IgD-negative memory B cell (primary cell): Measurements from ENCODE around the gene SPIB. TPM values are rescaled to one million over a fixed set of nuclear protein-coding genes. Genes with fewer than 3 reads are reported as not detected.

Source experiments
- H3K27ac Mint-ChIP-seq, 3 donors: one replicate each; pipeline ENCODE4 v1.8.0; 2020 to 2022; ENCODE audit warnings: mild to moderate bottlenecking in 3 of 3, mixed read lengths in 3 of 3, moderate library complexity in 1 of 3
- H3K27me3 Mint-ChIP-seq: one replicate; pipeline ENCODE4 v1.8.0; 2021; ENCODE audit warnings: mixed read lengths
- H3K36me3 Mint-ChIP-seq: one replicate; pipeline ENCODE4 v1.8.0; 2020; ENCODE audit warnings: mild to moderate bottlenecking, mixed read lengths
- H3K4me1 Mint-ChIP-seq, 3 donors: one replicate each; pipeline ENCODE4 v1.8.0; 2020 to 2022; ENCODE audit warnings: mixed read lengths in 3 of 3, mild to moderate bottlenecking in 1 of 3
- H3K4me3 Mint-ChIP-seq, 4 donors: one replicate each; pipeline ENCODE4 v1.8.0; 2020 to 2022; ENCODE audit warnings: mild to moderate bottlenecking in 4 of 4, mixed read lengths in 4 of 4, moderate library complexity in 3 of 4
- H3K9me3 Mint-ChIP-seq, 3 donors: one replicate each; pipeline ENCODE4 v1.8.0; 2020 to 2021; ENCODE audit warnings: mixed read lengths in 3 of 3, mild to moderate bottlenecking in 1 of 3
- polyA plus RNA-seq: library from polyadenylated mRNA; unstranded; fragments of 300-500 nt; fragmentation: Illumina TruSeq; gene quantifications from one replicate; pipeline ENCODE4 v1.2.3, GENCODE V29; 2021

Gene SPIB
- polyA plus RNA-seq, 1 donor from 2014 or later: 403 TPM

DNA sequence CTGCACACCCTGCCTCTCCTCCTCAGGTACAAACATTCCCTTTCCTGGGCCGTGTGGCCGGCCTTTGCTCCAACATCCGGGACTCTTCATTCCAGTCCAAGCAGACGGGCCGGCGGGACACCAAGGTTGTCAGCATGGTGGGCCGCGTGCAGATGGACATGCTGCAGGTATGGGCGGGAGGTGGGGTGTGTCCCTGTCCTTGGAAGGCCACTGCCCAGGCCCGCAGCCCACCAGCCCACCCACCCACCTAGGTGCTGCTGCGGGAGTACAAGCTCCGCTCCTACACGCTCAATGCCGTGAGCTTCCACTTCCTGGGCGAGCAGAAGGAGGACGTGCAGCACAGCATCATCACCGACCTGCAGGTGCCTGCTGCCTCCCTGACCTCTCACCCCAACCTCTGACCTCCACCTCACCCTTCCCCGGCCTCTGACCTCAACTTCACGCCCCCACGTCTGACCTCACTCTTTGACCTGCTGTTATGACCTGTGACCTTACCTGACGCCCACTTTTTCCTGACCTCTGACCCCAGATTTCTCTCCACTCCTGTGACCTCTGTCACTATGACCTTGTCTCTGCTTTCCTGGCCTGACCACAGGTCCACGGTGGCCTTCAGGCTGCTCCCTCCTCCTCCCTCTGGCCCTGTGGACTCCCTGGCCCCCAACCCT is 12.4 kb upstream of the SPIB start:
- Mint-ChIP-seq H3K4me1 (peaks cover 0 to 2% (median 0%) of the 10 kb centered on the region in 3 donors), H3K27ac (no peak overlapping the region), H3K9me3 (no peaks in the 10 kb centered on the region), H3K27me3 (no peaks in the 10 kb centered on the region), H3K36me3 (peaks cover 7% of the 10 kb centered on the region), H3K4me3 (no peak overlapping the region)

DNA sequence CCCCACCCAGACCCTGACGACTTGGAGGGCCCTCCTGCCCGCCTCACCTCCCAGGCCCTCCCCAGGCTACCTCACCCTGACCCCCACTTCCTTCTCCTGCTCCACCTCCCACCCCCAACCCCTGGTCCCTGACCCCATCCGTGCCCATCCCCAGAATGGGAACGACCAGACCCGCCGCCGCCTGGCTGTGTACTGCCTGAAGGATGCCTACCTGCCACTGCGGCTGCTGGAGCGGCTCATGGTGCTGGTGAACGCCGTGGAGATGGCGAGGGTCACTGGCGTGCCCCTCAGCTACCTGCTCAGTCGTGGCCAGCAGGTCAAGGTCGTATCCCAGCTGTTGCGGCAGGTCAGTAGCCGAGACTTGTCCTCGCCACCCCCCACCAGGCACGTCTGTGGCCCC is 11.9 kb upstream of the SPIB start:
- peaks cover 0 to 2% (median 0%) of the 10 kb centered on the region in 3 donors for H3K4me1 Mint-ChIP-seq

DNA sequence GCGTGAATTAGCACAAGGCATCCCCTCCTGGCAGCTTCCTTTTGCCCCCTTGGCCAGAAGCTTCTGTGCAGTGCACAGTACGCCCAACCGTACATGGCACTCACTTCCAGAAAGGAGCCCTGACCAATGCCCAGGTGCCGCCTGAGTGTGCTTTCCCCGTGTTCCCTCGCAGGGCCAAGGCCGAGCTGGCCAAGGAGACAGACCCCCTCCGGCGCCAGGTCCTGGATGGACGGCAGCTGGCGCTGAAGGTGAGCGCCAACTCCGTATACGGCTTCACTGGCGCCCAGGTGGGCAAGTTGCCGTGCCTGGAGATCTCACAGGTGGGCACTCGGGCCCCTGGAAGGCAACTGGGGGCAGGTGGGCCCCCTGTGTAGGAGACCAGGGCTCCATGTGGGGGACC is 9.4 kb upstream of the SPIB start:
- Mint-ChIP-seq H3K27me3 (no peaks in the 10 kb centered on the region), H3K27ac (peak overlapping the region in 1 of 3 donors; percentile 70), H3K4me1 (peaks cover under 1 to 2% (median 1%) of the 10 kb centered on the region in 3 donors), H3K36me3 (peaks cover 4% of the 10 kb centered on the region), H3K9me3 (no peaks in the 10 kb centered on the region), H3K4me3 (no peak overlapping the region)

More for the DNA sequence above, 11.9 kb upstream of the SPIB start:
- no peaks in the 10 kb centered on the region for H3K27me3 Mint-ChIP-seq
- peaks cover 7% of the 10 kb centered on the region for H3K36me3 Mint-ChIP-seq
- H3K27ac Mint-ChIP-seq: no peak overlapping the region
- no peak overlapping the region for H3K4me3 Mint-ChIP-seq
- H3K9me3 Mint-ChIP-seq: no peaks in the 10 kb centered on the region

DNA sequence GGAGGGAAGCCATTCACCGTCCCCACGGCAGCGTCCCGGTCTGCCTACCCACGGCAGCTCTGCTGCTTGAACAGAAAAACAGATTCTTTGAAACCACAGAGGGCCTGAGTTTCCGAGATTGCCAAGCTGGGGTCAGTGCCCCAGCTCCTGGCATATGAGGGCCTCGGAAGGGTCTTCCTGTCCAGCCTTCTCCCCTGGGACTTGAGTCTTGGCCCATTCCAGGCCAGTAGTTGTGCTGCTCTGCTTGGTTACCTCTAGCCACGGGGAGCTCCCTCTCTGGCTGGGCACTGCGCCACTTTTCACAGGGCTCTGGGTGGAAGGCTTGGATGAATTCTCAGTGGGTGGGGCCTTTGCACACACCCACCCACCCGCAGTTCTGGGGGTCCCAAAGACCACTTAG is 8.6 kb upstream of the SPIB start:
- H3K36me3 Mint-ChIP-seq: peaks cover 4% of the 10 kb centered on the region
- peaks cover 6 to 8% (median 7%) of the 10 kb centered on the region in 3 donors for H3K4me1 Mint-ChIP-seq
- peak overlapping the region in 1 of 4 donors; percentile 23 for H3K4me3 Mint-ChIP-seq
- no peaks in the 10 kb centered on the region for H3K27me3 Mint-ChIP-seq
- H3K27ac Mint-ChIP-seq: peak overlapping the region in 2 of 3 donors; percentile 13 to 70
- no peaks in the 10 kb centered on the region for H3K9me3 Mint-ChIP-seq

GRCh38 chr19:50412419-50412818 is 6.3 kb upstream of the SPIB start:
- Mint-ChIP-seq H3K36me3 (peaks cover 2% of the 10 kb centered on the region), H3K27ac (peak overlapping the region in 1 of 3 donors; percentile 62), H3K4me1 (peaks cover 8 to 13% (median 8%) of the 10 kb centered on the region in 3 donors), H3K4me3 (peak overlapping the region in 1 of 4 donors; percentile 56), H3K27me3 (no peaks in the 10 kb centered on the region), H3K9me3 (no peaks in the 10 kb centered on the region)

- peak overlapping the region in 1 of 3 donors; percentile 62 for H3K27ac Mint-ChIP-seq
- H3K4me3 Mint-ChIP-seq: peak overlapping the region in 1 of 4 donors; percentile 56
Measured at GRCh38 chr19:50413096-50413495, 5.6 kb upstream of the SPIB start.

GRCh38 chr19:50413531-50413930 is 5.2 kb upstream of the SPIB start:
- H3K9me3 Mint-ChIP-seq: no peaks in the 10 kb centered on the region
- peaks cover 8 to 14% (median 8%) of the 10 kb centered on the region in 3 donors for H3K4me1 Mint-ChIP-seq
- H3K36me3 Mint-ChIP-seq: peaks cover 2% of the 10 kb centered on the region
- H3K27me3 Mint-ChIP-seq: no peaks in the 10 kb centered on the region
- H3K27ac Mint-ChIP-seq: peak overlapping the region in 1 of 3 donors; percentile 62
- H3K4me3 Mint-ChIP-seq: peak overlapping the region in 1 of 4 donors; percentile 56

More at GRCh38 chr19:50413096-50413495, 5.6 kb upstream of the SPIB start:
- Mint-ChIP-seq H3K9me3 (no peaks in the 10 kb centered on the region), H3K36me3 (peaks cover 2% of the 10 kb centered on the region), H3K27me3 (no peaks in the 10 kb centered on the region), H3K4me1 (peaks cover 8 to 13% (median 8%) of the 10 kb centered on the region in 3 donors)

GRCh38 chr19:50414864-50415660 is 3.7 kb upstream of the SPIB start:
- peak overlapping the region; percentile 70 to 93 (median 85) for H3K4me3 Mint-ChIP-seq
- H3K4me1 Mint-ChIP-seq: peaks cover 10 to 16% (median 11%) of the 10 kb centered on the region in 3 donors
- peak overlapping the region; percentile 96 to 98 (median 96) for H3K27ac Mint-ChIP-seq
- H3K9me3 Mint-ChIP-seq: no peaks in the 10 kb centered on the region
- peaks cover 7% of the 10 kb centered on the region for H3K36me3 Mint-ChIP-seq
- H3K27me3 Mint-ChIP-seq: no peaks in the 10 kb centered on the region

GRCh38 chr19:50415661-50416033 is 3.1 kb upstream of the SPIB start:
- Mint-ChIP-seq H3K9me3 (no peaks in the 10 kb centered on the region), H3K27ac (peak overlapping the region; percentile 96 to 98 (median 96)), H3K27me3 (no peaks in the 10 kb centered on the region), H3K4me1 (peaks cover 14 to 19% (median 15%) of the 10 kb centered on the region in 3 donors), H3K4me3 (peak overlapping the region; percentile 70 to 93 (median 85)), H3K36me3 (peaks cover 12% of the 10 kb centered on the region)

GRCh38 chr19:50416034-50416977 is 2.4 kb upstream of the SPIB start:
- Mint-ChIP-seq H3K36me3 (peaks cover 15% of the 10 kb centered on the region), H3K4me3 (peak overlapping the region; percentile 70 to 93 (median 80)), H3K4me1 (peaks cover 14 to 19% (median 19%) of the 10 kb centered on the region in 3 donors), H3K27me3 (no peaks in the 10 kb centered on the region), H3K27ac (peak overlapping the region; percentile 92 to 96 (median 96)), H3K9me3 (no peaks in the 10 kb centered on the region)

DNA sequence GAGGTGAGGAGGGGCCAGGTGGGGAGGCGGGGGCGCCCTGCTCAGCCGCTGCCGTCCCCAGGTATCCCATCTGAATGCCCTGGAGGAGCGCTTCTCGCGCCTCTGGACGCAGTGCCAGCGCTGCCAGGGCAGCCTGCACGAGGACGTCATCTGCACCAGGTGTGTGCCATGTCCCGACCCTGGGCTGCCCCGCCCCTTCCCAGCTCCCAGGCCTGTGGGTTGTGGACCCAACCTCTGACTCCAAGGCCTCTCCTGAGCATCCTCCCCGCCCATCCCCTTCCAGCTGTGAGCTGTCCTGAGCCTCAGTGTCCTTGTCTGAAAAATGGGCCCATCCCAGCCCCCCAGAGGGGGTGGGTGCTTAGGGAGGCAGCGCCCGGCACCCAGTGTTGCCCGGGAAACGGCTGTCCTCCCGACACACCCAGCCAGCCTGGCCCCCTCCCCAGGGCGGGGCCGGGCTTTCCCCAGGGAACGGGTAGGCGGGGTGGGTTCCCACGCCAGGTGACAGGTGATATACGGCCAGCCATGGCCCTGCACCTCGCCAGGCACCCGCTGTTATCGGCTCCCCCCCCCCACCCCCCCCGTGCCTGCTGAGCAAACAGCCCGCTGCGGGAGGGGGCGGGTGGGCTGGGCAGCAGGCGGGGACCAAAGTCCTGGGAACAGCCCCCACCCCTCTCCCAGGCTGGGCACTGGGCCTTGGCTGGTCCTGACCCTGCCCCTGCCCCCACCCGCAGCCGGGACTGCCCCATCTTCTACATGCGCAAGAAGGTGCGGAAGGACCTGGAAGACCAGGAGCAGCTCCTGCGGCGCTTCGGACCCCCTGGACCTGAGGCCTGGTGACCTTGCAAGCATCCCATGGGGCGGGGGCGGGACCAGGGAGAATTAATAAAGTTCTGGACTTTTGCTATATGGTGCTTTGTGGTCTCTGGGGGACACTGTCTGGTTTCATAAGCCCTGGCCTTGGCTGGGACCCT is 1.3 kb upstream of the SPIB start:
- Mint-ChIP-seq H3K27ac (peak overlapping the region; percentile 96 to 100 (median 96)), H3K27me3 (no peaks in the 10 kb centered on the region), H3K4me3 (peak overlapping the region; percentile 99 to 100 (median 100)), H3K9me3 (no peaks in the 10 kb centered on the region), H3K4me1 (peaks cover 19 to 23% (median 22%) of the 10 kb centered on the region in 3 donors), H3K36me3 (peaks cover 18% of the 10 kb centered on the region)

DNA sequence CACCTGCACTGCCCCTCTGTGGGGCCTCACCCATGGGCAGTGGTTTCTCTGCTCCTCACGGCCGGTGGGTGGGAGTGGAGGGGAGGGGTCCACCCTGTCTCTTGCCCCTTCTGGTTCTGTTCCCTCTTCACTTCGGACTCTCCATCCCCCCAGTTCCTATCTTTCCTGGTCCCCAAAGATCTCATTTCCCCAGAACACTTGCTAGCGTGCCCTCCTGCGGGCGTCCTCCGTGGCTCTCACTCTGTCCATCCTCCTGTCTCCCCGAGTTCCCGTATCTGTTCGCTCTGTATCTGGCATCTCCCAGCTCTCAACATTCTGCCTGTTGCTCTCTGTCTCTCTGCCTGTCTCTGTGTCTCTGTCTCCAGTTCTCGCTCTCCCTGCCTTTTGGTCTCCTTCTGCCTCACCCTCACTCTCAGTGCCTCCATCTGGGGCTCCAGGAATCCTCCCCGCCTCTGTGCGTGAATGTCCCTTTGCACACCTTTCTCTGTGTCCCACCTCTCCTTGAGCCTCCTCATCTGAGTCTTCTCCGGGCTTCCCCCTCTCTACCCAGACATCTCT is 363 bp downstream of the SPIB start:
- H3K9me3 Mint-ChIP-seq: no peaks in the 10 kb centered on the region
- peak overlapping the region; percentile 96 to 100 (median 96) for H3K27ac Mint-ChIP-seq
- H3K4me3 Mint-ChIP-seq: peak overlapping the region; percentile 99 to 100 (median 100)
- H3K27me3 Mint-ChIP-seq: no peaks in the 10 kb centered on the region
- H3K36me3 Mint-ChIP-seq: peaks cover 18% of the 10 kb centered on the region
- peaks cover 24 to 30% (median 30%) of the 10 kb centered on the region in 3 donors for H3K4me1 Mint-ChIP-seq

DNA sequence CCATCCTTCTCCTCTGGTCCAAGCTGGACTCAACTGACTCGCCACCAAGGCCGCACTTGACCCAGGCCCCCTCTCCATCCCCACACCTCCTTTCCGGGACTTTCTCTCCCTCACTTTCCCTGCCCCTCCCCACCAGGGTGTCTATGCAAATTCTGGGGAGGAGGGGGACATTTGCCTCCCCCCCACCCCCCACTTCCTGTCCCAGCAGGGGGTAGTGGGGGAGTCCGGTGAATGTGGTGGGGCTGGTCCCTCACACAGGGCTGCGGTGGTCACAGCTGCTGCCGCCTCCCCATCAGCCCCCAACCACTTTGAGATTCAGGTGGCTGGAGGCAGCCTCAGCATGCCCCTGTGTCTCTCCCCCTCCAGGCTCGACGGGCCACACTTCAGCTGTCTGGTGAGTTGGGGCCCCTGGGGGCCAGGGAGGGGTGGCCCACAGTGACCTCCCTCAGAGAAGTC is 870 bp downstream of the SPIB start:
- Mint-ChIP-seq H3K27ac (peak overlapping the region; percentile 96 to 100 (median 96)), H3K4me3 (peak overlapping the region; percentile 99 to 100 (median 100)), H3K36me3 (peaks cover 18% of the 10 kb centered on the region), H3K4me1 (peaks cover 23 to 28% (median 28%) of the 10 kb centered on the region in 3 donors), H3K27me3 (no peaks in the 10 kb centered on the region), H3K9me3 (no peaks in the 10 kb centered on the region)
